Activated B cell treated with CpG ODN at 0.5 μM for 24 hours (primary cell): ENCODE data around the gene H2AZ2. TPM values are rescaled to one million over a fixed set of nuclear protein-coding genes. Genes with fewer than 3 reads are reported as not detected.

Source experiments
- ATAC-seq: fragments of 200-7000 bp; cut with Tn5 transposase; one replicate; pipeline ENCODE4 v1.10.0; 2021; ENCODE audit warnings: low read depth, mild to moderate bottlenecking, moderate library complexity
- CTCF ChIA-PET: fragments of 350-600 bp; sonication (Branson Sonifier 250); formaldehyde crosslinking; loops from one replicate; lab custom pipeline; 2021; ENCODE audit warnings: antibody characterized with exemption; lab: Charles Lee
- POLR2A ChIA-PET: fragments of 350-600 bp; sonication (Branson Sonifier 250); formaldehyde crosslinking; loops from one replicate; lab custom pipeline; 2021; ENCODE audit warnings: antibody characterized with exemption; lab: Charles Lee
- DNase-seq: peaks from one replicate; pipeline ENCODE4 v3.0.0; 2022
- H3K27ac Mint-ChIP-seq: one replicate; pipeline ENCODE4 v1.8.0; 2020; ENCODE audit warnings: mixed read lengths
- H3K27me3 Mint-ChIP-seq: one replicate; pipeline ENCODE4 v1.8.0; 2021; ENCODE audit warnings: mixed read lengths
- H3K36me3 Mint-ChIP-seq: one replicate; pipeline ENCODE4 v1.8.0; 2021; ENCODE audit warnings: low read depth, mixed read lengths
- H3K4me1 Mint-ChIP-seq: one replicate; pipeline ENCODE4 v1.8.0; 2021; ENCODE audit warnings: mixed read lengths
- H3K4me3 Mint-ChIP-seq: one replicate; pipeline ENCODE4 v1.8.0; 2020; ENCODE audit warnings: mild to moderate bottlenecking, mixed read lengths
- H3K9me3 Mint-ChIP-seq: one replicate; pipeline ENCODE4 v1.8.0; 2020; ENCODE audit warnings: mixed read lengths
- CTCF ChIP-seq: fragments of 200-600 bp; IDR thresholded peaks from one replicate; pipeline ENCODE4 v1.8.0; 2022; ENCODE audit warnings: antibody characterized with exemption, mild to moderate bottlenecking
- intact Hi-C: fragments of 100-400 bp; cut with micrococcal nuclease; formaldehyde crosslinking; loops from one replicate; pipeline ENCODE4 v1.15.1; 2024
- total RNA-seq: library from RNA; stranded (reverse); gene quantifications from 2 replicates; pipeline ENCODE4 v1.2.3, GENCODE V29; 2022

The H2AZ2 gene
- total RNA-seq, 1 donor from 2014 or later, result 111 TPM

GRCh38 chr7:44884621-44885393 lies 36.9 kb upstream of the H2AZ2 start:
- ATAC-seq (peak; percentile 15), DNase-seq (no peak)
- Mint-ChIP-seq H3K27me3 (no peaks in the 10 kb centered on the region), H3K9me3 (no peaks in the 10 kb centered on the region), H3K36me3 (peaks cover 34% of the 10 kb centered on the region), H3K4me3 (peak overlapping the region; percentile 95), H3K27ac (peak overlapping the region; percentile 77), H3K4me1 (peaks cover 68% of the 10 kb centered on the region)
- intact Hi-C loops, result loop anchor here (1.0 to 2.0 kb wide), 13 partner anchors 28 to 395 kb away; partner anchors contain the start of genes CCM2, H2AZ2, MYO1G and NUDCD3
- TF ChIP-seq CTCF, result no peak
- POLR2A ChIA-PET, result interaction anchor here (0.5 to 3.6 kb wide), 32 partner anchors 10 to 884 kb away, joined by 3 to 41 read pairs (median 6); partner anchors contain the start of genes CCM2, DDX56, H2AZ2 and MYO1G
- CTCF ChIA-PET, result interaction anchor here (0.5 to 1.9 kb wide), 3 partner anchors 17 to 30 kb away, joined by 3 to 7 read pairs (median 6); no protein-coding TSS in a partner anchor

- CTCF ChIA-PET, result interaction anchor here (1.4 kb wide), 1 partner anchor 27 kb away, joined by 6 read pairs; no protein-coding TSS in a partner anchor
- H3K9me3 Mint-ChIP-seq, result no peaks in the 10 kb centered on the region
- peak overlapping the region; percentile 82 for H3K4me3 Mint-ChIP-seq
- peaks cover 72% of the 10 kb centered on the region for H3K4me1 Mint-ChIP-seq
- DNase-seq (no peak), ATAC-seq (no peak)
- peaks cover 34% of the 10 kb centered on the region for H3K36me3 Mint-ChIP-seq
- no peaks in the 10 kb centered on the region for H3K27me3 Mint-ChIP-seq
- POLR2A ChIA-PET, result interaction anchor here (0.5 to 3.6 kb wide), 10 partner anchors 11 to 278 kb away, joined by 3 to 41 read pairs (median 15); partner anchors contain the start of genes H2AZ2, MYO1G, OGDH and TBRG4
- TF ChIP-seq CTCF, result no peak
- H3K27ac Mint-ChIP-seq, result peak overlapping the region; percentile 77
- intact Hi-C loops, result loop anchor here (2.0 kb wide), 2 partner anchors 27 to 39 kb away; no protein-coding TSS in a partner anchor
These were observed 36.2 kb upstream of the H2AZ2 start for GRCh38 chr7:44883961-44884620.

- no peaks in the 10 kb centered on the region for H3K27me3 Mint-ChIP-seq
- no peak overlapping the region for H3K4me3 Mint-ChIP-seq
- ATAC-seq (no peak), DNase-seq (no peak)
- TF ChIP-seq CTCF, result no peak
- ChIA-PET POLR2A (interaction anchor here (1.2 to 1.7 kb wide), 3 partner anchors 26 to 97 kb away, joined by 4 to 6 read pairs (median 6); partner anchors contain the start of gene MYO1G), CTCF (interaction anchor here (1.0 to 2.0 kb wide), 2 partner anchors 38 to 253 kb away, joined by 3 to 7 read pairs; no protein-coding TSS in a partner anchor)
- intact Hi-C loops, result no loop called here
- H3K36me3 Mint-ChIP-seq, result peaks cover 34% of the 10 kb centered on the region
- no peak overlapping the region for H3K27ac Mint-ChIP-seq
- no peaks in the 10 kb centered on the region for H3K9me3 Mint-ChIP-seq
- peaks cover 72% of the 10 kb centered on the region for H3K4me1 Mint-ChIP-seq
These were observed 35.0 kb upstream of the H2AZ2 start for GRCh38 chr7:44882899-44883298.

- Mint-ChIP-seq H3K36me3 (peaks cover 36% of the 10 kb centered on the region), H3K27me3 (no peaks in the 10 kb centered on the region), H3K4me1 (peaks cover 67% of the 10 kb centered on the region), H3K4me3 (peak overlapping the region; percentile 35), H3K9me3 (no peaks in the 10 kb centered on the region), H3K27ac (no peak overlapping the region)
- TF ChIP-seq CTCF, result no peak
- ChIA-PET POLR2A (interaction anchor here (0.5 to 1.7 kb wide), 6 partner anchors 9 to 412 kb away, joined by 3 to 9 read pairs (median 6); partner anchors contain the start of genes CCM2, DDX56, H2AZ2 and MYO1G), CTCF (interaction anchor here (1.2 to 2.2 kb wide), 3 partner anchors 24 to 39 kb away, joined by 4 to 10 read pairs (median 7); no protein-coding TSS in a partner anchor)
- ATAC-seq (no peak), DNase-seq (no peak)
- intact Hi-C loops, result no loop called here
These were observed 33.7 kb upstream of the H2AZ2 start for GRCh38 chr7:44881610-44882009.
